Raji (cell line): ENCODE results near the gene UGT1A6.

ENCODE experiments used
- POLR2A ChIP-seq: IDR thresholded peaks from 2 replicates; pipeline ENCODE4 v1.6.1; 2011; ENCODE audit warnings: low read depth, low read length, control low read depth; ENCODE audit not compliant: insufficient read depth

UGT1A6 gene

DNA sequence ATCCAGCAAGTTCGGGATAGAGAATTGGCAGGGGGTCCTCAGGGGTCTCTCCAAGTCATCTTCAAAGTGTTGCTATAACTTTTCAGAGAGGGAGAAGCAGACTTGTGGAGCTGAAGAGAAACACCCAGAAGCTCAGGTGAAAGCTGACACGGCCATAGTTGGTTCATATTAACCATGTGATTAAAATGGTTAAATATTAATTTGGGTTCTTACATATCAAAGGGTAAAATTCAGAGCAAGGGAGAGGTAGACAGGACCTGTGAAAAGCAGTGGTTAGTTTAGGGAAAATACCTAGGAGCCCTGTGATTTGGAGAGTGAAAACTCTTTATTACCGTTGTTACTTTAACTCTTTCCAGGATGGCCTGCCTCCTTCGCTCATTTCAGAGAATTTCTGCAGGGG, at the start of gene UGT1A6:
Gene UGT1A6, plus strand, starts transcription at position 243 of the 400 bp plus-strand sequence. Its CDS starts 115 bp downstream, at position 358.
- no peak for TF ChIP-seq POLR2A

DNA sequence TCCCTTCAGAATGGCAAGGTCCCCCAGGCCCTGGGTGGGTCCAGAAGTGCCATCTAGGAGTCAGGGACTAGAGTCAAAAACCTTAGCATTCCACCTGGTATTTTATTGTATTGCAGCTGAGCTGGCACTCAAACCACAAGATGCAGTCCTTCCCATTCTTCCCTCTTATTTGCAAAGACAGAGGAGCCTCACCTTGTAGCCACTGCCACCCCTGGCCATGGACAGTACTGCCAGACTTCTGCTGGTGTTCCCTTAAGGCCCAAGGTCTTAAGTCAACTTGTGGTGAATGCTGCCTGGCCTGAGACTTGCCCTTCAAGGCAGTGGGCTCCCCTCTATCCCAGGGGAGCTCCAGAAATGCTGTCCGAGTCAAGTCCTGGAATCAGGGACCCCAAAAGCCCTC, 49.6 kb upstream of the UGT1A6 start:
- TF ChIP-seq POLR2A: no peak

DNA sequence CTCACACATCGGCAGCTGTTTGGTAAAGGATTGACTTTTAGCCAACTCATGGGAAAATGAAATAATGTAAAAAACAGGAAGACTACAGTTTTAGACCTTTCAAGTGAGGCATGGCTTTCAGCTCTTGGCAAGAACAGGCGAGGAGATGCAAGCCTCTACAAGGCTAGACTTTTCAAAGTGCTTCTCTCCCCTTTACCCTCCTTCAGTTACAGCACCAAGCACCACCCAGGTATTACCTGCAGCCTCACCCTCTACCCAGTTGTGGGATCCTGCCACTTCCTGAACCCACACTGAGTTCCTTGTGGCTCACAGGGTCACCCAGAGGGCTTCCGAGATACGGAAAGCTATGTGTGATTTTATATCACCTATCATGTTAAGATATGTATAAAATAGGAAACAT, 41.7 kb upstream of the UGT1A6 start:
- TF ChIP-seq POLR2A: no peak

DNA sequence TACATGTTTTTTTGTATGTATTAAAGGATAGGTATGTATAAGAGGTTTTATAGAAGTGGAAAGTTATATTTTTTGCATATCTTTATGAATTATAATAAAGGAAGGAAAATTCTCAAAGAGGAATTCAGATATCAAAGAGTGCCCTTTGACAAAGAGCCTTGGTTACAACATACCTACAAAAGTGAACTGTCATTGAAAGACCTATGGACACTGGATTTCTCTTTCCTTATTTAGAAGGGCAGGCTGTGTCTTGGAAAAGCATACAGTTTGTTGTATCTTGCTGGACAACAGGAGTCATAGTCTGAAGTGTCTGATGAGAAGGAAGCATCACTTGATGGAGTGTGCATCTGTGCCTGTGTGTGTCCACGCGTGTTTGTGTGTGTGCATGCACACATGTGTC, 41.3 kb upstream of the UGT1A6 start:
- TF ChIP-seq POLR2A: no peak

DNA sequence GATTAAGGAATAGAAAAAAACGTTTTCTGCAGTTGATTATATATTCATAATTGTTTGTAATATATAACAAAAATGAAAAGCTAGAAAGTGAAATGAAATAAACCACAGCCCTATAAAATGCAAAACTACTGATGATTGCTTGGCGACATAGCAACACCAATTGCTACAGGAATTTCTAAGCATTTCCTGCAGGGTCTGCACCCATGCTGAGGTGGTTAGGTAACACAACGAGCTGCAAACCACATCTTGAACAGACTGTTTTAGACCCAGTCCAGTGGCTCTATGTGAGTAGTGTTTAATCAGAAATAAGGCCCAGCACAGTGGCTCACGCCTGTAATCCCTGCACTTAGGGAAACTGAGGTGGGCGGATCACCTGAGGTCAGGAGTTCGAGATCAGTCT, 38.2 kb upstream of the UGT1A6 start:
- no peak for TF ChIP-seq POLR2A

DNA sequence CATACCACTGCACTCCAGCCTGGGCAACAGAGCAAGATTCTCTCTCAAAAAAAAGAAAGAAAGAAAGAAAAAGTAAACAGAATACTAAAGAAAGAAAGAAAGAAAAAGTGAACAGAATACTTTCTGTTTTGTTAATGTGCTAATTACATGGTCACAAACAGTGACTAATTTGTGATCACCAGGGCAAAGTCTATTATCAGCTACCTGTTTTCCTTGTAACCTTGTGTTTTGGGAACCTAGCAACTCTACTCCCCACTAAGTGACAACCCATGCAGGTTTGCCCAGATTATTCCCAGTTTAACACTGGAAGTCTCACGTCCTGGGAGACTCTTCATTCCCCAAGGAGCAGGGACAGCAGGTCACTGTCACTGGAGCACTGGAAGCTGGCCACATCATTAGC, 37.6 kb upstream of the UGT1A6 start:
- TF ChIP-seq POLR2A: no peak

DNA sequence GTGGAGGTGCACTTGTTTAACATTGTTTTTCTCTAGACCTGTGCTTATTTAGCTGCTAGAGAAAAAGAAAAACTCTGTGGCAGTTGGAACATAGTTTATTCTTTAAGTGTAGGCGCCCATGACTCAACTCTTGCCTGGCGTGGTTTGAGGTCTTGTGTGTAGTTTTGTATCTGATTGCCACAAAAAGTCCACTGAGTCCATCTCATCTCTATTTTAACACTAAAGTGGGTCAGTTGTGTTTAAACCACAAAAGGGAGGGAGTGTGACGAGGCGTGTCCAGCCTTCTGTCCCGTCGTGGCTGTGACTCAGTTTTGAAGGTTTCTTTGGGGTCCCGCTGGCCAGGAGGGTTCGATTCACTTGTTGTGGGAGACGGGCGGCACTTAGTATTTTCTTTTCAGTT, 36.2 kb upstream of the UGT1A6 start:
- TF ChIP-seq POLR2A: no peak

DNA sequence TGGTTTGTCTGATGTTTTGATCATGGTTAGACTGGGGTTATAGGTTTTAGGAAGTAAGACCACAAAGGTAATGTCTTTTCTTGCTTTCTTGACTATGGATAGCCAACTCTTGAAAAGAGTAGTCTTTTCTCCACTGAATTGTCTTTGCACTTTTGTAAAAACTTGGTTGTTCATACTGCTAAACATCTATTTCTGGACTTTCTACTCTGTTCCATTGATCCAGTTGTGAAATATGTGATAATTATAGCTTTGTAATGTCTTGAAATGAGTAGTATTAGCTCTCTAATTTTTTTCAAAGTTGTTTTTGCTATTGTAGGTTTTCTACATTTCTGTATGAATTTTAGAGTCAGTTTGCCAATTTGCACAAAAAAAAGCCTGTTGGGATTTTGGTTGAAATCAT, 34.1 kb upstream of the UGT1A6 start:
- no peak for TF ChIP-seq POLR2A

DNA sequence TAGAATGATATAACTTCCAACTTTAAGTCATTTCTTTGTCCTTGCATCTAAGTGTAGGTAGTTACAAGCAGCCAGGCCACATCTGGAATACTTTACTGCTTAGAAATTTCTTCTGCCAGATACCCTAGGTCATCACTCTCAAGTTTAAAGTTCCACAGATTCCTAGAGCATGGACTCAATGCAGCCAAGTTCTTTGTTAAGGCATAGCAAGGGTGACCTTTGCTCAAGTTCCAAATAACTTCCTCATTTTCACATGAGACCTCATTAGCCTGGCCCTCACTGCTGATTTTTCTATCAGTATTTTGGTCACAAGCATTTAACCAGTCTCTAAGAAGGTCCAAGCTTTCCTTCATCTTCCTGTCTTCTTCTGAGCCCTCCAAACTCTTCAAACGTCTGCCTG, 28.8 kb upstream of the UGT1A6 start:
- no peak for TF ChIP-seq POLR2A

DNA sequence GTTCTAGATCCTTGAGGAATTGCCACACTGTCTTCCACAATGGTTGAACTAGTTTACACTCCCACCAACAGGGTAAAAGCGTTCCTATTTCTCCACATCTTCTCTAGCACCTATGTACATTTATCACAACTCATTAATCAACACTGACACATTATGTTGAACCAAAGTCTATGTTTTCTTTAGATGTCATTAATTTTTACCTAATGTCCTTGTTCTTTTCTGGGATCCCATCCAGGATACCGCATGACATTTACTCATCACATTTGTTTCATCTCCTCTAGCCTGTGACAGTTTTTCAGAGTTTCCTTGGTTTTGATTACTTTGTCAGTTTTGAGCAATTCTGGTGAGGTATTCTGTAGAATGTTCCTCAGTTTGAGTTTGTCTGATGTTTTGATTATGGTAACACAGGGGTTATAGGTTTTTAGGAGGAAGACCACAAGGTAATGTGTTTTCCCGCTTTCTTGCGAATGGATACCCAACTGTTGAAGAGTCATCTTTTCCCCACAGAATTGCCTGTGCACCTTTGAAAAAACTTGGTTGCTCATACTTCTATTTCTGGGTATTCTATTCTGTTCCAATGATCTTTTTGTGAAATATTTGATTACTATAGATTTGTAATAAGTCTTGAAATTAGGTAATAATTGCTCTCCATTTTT, 24.0 kb upstream of the UGT1A6 start:
- no peak for TF ChIP-seq POLR2A

DNA sequence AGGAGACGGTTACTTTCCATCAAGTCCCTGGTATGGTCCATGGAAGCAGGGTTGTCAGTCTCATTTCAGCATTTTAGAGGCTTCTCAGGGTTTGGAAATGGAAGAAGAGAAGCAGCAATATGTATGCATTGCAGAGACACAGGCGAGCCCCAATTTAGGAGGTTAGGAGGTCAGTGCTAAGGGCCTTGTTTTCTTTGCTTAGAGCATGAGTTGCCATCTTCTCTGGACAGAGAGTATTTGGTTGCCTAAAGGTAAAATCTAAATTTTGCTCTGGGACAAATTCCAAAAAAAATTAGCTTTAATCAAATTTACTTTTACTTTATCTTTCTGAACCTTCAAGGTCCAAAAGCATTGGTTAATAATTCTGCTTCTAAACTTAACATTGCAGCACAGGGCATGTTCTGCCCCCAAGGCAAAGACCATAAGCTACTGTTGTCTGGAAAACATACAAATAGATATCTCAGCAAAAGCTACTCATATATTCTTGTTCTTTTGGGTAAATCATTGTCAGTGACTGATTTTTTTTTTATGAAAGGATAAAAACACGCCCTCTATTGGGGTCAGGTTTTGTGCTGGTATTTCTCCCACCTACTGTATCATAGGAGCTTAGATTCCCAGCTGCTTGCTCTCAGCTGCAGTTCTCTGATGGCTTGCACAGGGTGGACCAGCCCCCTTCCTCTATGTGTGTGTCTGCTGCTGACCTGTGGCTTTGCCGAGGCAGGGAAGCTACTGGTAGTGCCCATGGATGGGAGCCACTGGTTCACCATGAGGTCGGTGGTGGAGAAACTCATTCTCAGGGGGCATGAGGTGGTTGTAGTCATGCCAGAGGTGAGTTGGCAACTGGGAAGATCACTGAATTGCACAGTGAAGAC, 21.2 kb upstream of the UGT1A6 start, which contains the start of gene UGT1A9:
Gene UGT1A9, plus strand, starts transcription at position 609 of the 872 bp plus-strand sequence. Its CDS starts 37 bp downstream, at position 646.
- TF ChIP-seq POLR2A: no peak

DNA sequence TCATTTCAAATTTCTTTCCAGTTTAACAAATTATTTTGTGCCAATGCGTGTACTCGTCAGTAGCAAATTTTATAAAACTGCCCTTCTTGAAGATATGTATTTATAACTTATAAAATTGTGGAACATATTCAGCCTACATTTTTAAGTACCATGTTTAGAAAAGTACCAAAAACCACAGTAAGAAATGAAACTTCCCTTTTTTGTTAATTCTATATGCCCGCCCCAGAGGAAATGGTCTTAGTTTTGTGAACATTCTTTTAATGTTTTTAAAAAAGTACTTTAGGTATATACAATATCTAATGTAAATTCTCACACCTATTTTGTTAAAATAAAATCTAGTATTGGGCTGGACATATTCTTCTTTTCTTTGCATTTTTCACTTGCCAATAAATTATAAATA, 19.8 kb upstream of the UGT1A6 start:
- TF ChIP-seq POLR2A: no peak

DNA sequence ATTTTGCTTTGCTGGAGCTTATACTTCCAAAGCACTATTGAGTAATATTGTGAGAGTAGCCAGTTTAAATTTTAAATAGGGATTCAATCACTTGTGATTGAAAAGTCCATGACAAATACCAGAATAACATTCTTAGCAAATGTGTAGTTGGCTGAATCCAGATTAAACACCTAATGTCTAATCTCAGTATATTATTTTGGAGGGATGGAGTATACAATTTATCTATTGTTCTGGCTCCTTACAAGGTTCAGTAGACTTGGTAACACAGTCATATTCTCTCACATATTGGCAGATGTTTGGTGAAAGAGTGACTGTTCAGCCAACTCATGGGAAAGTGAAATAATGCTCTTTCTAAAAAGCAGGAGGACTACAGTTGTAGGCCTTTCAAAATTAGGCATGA, 18.8 kb upstream of the UGT1A6 start:
- TF ChIP-seq POLR2A: no peak

DNA sequence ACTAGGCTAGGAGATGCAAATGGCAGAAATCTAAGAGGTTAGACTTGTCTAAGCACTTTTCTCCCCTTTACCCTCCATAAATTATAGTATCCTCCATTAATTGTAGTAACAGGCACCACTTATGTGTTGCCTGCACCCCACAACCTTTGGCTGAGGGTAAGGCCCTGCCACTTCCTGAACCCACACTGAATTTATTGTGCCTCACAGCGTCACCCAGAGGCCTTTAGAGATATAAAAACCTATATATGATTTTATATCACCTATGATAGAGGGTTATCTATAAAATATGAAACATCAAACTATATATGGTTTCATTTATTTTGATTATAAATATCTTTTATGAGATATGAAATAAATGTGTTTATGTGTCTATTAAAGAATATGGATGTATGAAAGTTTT, 18.4 kb upstream of the UGT1A6 start:
- no peak for TF ChIP-seq POLR2A

DNA sequence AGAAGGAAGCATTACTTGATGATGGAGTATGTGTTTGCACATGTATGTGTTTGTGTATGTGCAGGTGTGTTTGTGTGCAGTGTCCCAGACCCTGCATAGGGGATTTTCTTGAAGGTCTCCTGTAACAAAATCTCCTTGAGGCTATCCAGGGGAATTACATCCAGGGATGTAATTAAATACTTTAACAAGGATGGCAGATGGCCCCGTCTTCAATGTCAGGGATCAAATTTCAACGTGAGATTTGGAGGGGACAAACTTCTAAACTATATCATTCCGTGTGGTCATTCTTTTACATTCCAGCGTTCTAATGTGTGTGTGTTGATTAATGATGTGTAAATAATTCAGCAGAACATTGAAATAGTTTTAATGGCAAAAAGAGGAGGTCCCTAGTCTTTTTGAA, 17.7 kb upstream of the UGT1A6 start:
- no peak for TF ChIP-seq POLR2A

DNA sequence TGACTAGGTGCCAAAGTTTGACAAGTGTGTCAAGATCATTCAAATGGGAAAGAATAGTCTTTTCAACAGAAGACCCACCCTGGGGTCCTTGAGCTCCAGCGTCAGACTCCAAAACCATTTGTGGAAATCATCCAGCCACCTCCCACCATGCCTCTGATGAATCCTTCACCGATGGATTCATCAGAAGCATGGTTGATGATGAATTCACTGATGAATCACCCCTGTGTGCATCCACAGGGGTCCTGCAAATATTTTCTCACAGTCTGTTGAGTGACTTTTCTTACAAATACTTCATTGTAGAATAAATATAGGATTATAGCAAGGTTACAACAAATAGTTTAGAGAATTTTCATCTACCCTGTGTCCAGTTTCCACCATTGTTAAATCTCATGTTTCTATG, 16.6 kb upstream of the UGT1A6 start:
- TF ChIP-seq POLR2A: no peak

DNA sequence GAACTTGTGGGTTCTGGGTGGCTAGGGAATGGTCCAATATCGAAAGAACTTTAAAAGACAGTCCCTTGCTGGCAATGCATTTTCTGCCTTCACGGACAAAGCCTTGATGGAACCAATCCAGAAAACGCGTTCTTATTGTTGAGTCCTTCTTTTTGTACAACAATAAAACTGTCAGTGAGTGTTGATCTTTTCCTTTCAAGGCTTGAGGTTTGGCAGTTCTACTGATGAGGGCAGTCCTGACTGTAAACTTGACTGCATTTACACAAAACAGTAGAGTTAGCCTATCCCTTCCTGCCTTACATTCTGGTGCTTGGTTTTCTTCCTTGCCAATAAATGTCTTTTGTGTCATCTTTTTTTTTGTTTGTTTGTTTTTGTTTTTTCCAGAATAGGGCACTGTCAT, 13.5 kb upstream of the UGT1A6 start:
- no peak for TF ChIP-seq POLR2A

DNA sequence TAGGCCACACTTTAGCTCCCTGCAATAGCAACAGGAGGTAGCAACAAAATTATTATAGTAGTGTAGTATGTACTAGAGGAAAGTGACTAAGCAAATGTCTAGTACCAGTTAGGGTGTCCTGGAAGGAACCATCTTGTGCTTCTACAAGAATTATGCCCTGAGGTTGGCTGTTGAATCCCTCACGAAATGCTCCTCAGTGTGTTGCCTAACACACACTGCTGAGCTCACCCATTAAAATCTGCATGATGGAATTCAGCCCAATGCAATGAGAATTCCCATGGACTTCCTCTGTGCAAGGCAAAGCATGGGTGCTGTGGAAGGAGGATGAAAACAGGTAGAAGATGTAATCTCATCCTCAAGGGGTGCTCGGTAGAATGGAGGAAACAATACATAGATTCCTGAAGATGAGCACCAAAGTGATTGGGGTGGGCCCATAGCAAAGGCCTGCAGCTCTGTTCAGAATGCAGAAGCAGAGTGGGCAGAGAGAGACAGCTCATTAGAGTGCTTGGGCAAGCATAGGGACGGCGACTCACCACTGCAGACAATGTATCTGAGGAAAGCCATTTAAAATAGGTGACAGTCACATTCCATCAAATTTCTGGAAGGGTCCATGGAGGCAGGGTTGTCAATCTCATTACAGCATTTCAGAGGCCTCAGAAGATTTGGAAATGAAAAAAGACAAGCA, 12.2 kb upstream of the UGT1A6 start:
- no peak for TF ChIP-seq POLR2A
